HEK293 (cell line): ENCODE results near the gene PPP2CA.
A peak's percentile ranks its signal among the peaks of the same experiment; 100 is the strongest.

Experiments used
- EGR2 ChIP-seq: fragments of 450-650 bp; formaldehyde crosslinking; IDR thresholded peaks from 2 replicates; pipeline ENCODE4 v1.5.1; 2016; ENCODE audit warnings: low read depth, missing biosample characterization, missing genetic modification characterization
- FEZF1 ChIP-seq: fragments of 450-650 bp; formaldehyde crosslinking; IDR thresholded peaks from 2 replicates; pipeline ENCODE4 v1.5.1; 2016; ENCODE audit warnings: missing biosample characterization, missing genetic modification characterization
- KLF9 ChIP-seq: fragments of 450-650 bp; formaldehyde crosslinking; IDR thresholded peaks from 2 replicates; pipeline ENCODE4 v1.5.1; 2016; ENCODE audit warnings: missing biosample characterization, missing genetic modification characterization, low read depth
- MZF1 ChIP-seq: fragments of 450-650 bp; formaldehyde crosslinking; IDR thresholded peaks from 2 replicates; pipeline ENCODE4 v1.5.1; 2017; ENCODE audit warnings: missing biosample characterization, missing genetic modification characterization, borderline replicate concordance
- PRDM1 ChIP-seq: fragments of 450-650 bp; formaldehyde crosslinking; IDR thresholded peaks from 2 replicates; pipeline ENCODE4; 2016; ENCODE audit warnings: missing biosample characterization, missing genetic modification characterization
- ZBTB17 ChIP-seq: fragments of 450-650 bp; formaldehyde crosslinking; IDR thresholded peaks from 2 replicates; pipeline ENCODE4 v1.5.1; 2016; ENCODE audit warnings: missing biosample characterization, missing genetic modification characterization
- ZNF239 ChIP-seq: fragments of 450-650 bp; formaldehyde crosslinking; IDR thresholded peaks from 2 replicates; pipeline ENCODE4 v1.5.1; 2016; ENCODE audit warnings: missing biosample characterization, missing genetic modification characterization
- ZNF274 ChIP-seq, 2 experiments: fragments of 200-500 bp in 1 of 2; fragments of 450-650 bp in 1 of 2; sonication (Bioruptor generic) in 1 of 2; formaldehyde crosslinking in 1 of 2; IDR thresholded peaks; 2 replicates each; pipeline versions ENCODE4 v1.5.1 to v1.6.1; 2014 to 2016; ENCODE audit warnings: borderline replicate concordance in 1 of 2, inconsistent platforms in 1 of 2, low read length in 1 of 2, missing biosample characterization in 1 of 2, missing genetic modification characterization in 1 of 2
- ZNF292 ChIP-seq: fragments of 450-650 bp; formaldehyde crosslinking; IDR thresholded peaks from 2 replicates; pipeline ENCODE4 v1.5.1; 2016; ENCODE audit warnings: low read depth, missing biosample characterization, missing genetic modification characterization, borderline replicate concordance
- ZNF37A ChIP-seq: fragments of 450-650 bp; IDR thresholded peaks from 2 replicates; pipeline ENCODE4 v1.5.1; 2018; ENCODE audit warnings: missing biosample characterization, missing genetic modification characterization
- ZNF394 ChIP-seq: fragments of 450-650 bp; formaldehyde crosslinking; IDR thresholded peaks from 2 replicates; pipeline ENCODE4 v1.5.1; 2016; ENCODE audit warnings: missing biosample characterization, missing genetic modification characterization, mild to moderate bottlenecking, moderate library complexity, borderline replicate concordance
- ZNF514 ChIP-seq: fragments of 450-650 bp; formaldehyde crosslinking; IDR thresholded peaks from 2 replicates; pipeline ENCODE4 v1.5.1; 2016; ENCODE audit warnings: missing biosample characterization, missing genetic modification characterization
- ZNF544 ChIP-seq: fragments of 450-650 bp; formaldehyde crosslinking; IDR thresholded peaks from 2 replicates; pipeline ENCODE4 v1.5.0; 2017; ENCODE audit warnings: missing biosample characterization, missing genetic modification characterization
- ZNF548 ChIP-seq: fragments of 450-650 bp; formaldehyde crosslinking; IDR thresholded peaks from 2 replicates; pipeline ENCODE4 v1.5.1; 2016; ENCODE audit warnings: missing biosample characterization, missing genetic modification characterization
- ZNF555 ChIP-seq: fragments of 450-650 bp; formaldehyde crosslinking; conservative IDR thresholded peaks from 2 replicates; pipeline ENCODE4 v1.5.1; 2017; ENCODE audit warnings: missing biosample characterization, mild to moderate bottlenecking, missing genetic modification characterization, inconsistent platforms
- ZNF560 ChIP-seq: fragments of 450-650 bp; formaldehyde crosslinking; IDR thresholded peaks from 2 replicates; pipeline ENCODE4 v1.5.1; 2017; ENCODE audit warnings: missing biosample characterization, missing genetic modification characterization, borderline replicate concordance
- ZNF596 ChIP-seq: fragments of 450-650 bp; IDR thresholded peaks from 2 replicates; pipeline ENCODE4 v1.5.0; 2018; ENCODE audit warnings: missing biosample characterization, mild to moderate bottlenecking, missing genetic modification characterization, moderate library complexity
- ZNF624 ChIP-seq: fragments of 450-650 bp; formaldehyde crosslinking; IDR thresholded peaks from 2 replicates; pipeline ENCODE4 v1.5.1; 2017; ENCODE audit warnings: missing biosample characterization, missing genetic modification characterization
- ZNF629 ChIP-seq: fragments of 450-650 bp; formaldehyde crosslinking; IDR thresholded peaks from 2 replicates; pipeline ENCODE4 v1.5.1; 2017; ENCODE audit warnings: missing biosample characterization, missing genetic modification characterization
- ZNF707 ChIP-seq: fragments of 450-650 bp; formaldehyde crosslinking; IDR thresholded peaks from 2 replicates; pipeline ENCODE4 v1.5.1; 2016; ENCODE audit warnings: missing biosample characterization, missing genetic modification characterization
- ZNF777 ChIP-seq: fragments of 450-650 bp; formaldehyde crosslinking; IDR thresholded peaks from 2 replicates; pipeline ENCODE4 v1.5.1; 2017; ENCODE audit warnings: missing biosample characterization, missing genetic modification characterization, borderline replicate concordance
- TF ChIP-seq, protein P1 (sequence below): fragments of 450-650 bp; formaldehyde crosslinking; IDR thresholded peaks from 2 replicates; pipeline ENCODE4 v1.5.1; 2016; ENCODE audit warnings: missing biosample characterization, missing genetic modification characterization
- TF ChIP-seq, protein P2 (sequence below): fragments of 450-650 bp; formaldehyde crosslinking; IDR thresholded peaks from 2 replicates; pipeline ENCODE4 v1.5.1; 2016; ENCODE audit warnings: missing biosample characterization, missing genetic modification characterization
- TF ChIP-seq, protein P3 (sequence below): sonication (generic); formaldehyde crosslinking; IDR thresholded peaks from 2 replicates; pipeline ENCODE4 v1.8.1; 2022; ENCODE audit warnings: mild to moderate bottlenecking, moderate library complexity, missing genetic modification reagents
- TF ChIP-seq, protein P4 (sequence below): fragments of 450-650 bp; formaldehyde crosslinking; IDR thresholded peaks from 2 replicates; pipeline ENCODE4 v1.5.1; 2016; ENCODE audit warnings: missing biosample characterization, missing genetic modification characterization, low read depth
- TF ChIP-seq, protein P5 (sequence below): fragments of 450-650 bp; formaldehyde crosslinking; conservative IDR thresholded peaks from 2 replicates; pipeline ENCODE4 v1.5.1; 2016; ENCODE audit warnings: low read depth, missing biosample characterization, missing genetic modification characterization

Gene PPP2CA

DNA sequence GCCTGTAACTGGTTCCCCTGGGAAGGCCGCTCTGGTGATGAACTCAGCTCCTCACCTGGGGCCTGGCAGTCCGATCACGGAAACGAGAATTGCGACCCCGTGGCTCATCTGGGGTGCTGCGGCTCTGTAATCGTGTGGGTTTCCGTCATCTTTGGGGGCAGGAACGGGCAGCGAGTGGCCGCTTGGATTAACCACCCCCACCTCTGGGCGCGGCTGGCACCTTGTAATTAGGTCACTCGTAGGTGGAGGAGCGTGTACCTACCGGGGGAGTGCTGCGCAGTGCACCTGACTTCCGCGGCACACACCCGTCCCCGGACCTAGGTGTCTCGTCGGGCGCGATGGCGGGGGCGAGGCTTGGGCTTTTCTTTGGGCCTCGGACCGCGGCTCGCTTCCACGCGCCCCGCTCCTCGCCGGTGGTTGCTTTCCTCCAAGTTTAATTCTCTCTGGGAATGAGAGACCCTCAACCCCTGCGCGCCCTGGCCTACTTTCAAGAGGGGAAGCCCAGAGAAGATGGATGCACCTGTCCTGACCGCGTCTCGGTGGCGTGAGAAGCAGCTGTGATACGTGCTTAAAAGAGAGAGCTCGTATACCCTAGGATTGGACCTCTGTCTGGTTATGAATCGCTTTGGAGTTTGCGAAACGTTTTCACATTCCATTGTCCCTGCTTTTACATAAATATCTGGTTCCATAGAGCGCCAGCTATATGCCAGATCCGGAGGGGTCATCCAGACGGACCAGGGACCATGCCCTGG lies 744 bp upstream of the PPP2CA start (continued):
- no peak for TF ChIP-seq ZNF239 (tag by site-specific recombination)
- no peak for TF ChIP-seq MZF1 (tag by site-specific recombination)
- no peak for TF ChIP-seq ZNF544 (tag by site-specific recombination)
- TF ChIP-seq, protein P1, sequence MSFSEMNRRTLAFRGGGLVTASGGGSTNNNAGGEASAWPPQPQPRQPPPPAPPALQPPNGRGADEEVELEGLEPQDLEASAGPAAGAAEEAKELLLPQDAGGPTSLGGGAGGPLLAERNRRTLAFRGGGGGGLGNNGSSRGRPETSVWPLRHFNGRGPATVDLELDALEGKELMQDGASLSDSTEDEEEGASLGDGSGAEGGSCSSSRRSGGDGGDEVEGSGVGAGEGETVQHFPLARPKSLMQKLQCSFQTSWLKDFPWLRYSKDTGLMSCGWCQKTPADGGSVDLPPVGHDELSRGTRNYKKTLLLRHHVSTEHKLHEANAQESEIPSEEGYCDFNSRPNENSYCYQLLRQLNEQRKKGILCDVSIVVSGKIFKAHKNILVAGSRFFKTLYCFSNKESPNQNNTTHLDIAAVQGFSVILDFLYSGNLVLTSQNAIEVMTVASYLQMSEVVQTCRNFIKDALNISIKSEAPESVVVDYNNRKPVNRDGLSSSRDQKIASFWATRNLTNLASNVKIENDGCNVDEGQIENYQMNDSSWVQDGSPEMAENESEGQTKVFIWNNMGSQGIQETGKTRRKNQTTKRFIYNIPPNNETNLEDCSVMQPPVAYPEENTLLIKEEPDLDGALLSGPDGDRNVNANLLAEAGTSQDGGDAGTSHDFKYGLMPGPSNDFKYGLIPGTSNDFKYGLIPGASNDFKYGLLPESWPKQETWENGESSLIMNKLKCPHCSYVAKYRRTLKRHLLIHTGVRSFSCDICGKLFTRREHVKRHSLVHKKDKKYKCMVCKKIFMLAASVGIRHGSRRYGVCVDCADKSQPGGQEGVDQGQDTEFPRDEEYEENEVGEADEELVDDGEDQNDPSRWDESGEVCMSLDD (tag by site-specific recombination) = no peak
- TF ChIP-seq ZNF624 = no peak
- TF ChIP-seq FEZF1 = no peak
- no peak for TF ChIP-seq ZNF555 (tag by site-specific recombination)
- TF ChIP-seq ZNF394 = peak; percentile 74
- no peak for TF ChIP-seq ZNF292 (tag by site-specific recombination)
- no peak for TF ChIP-seq PRDM1 (tag by site-specific recombination)
- no peak for TF ChIP-seq ZNF596 (tag by site-specific recombination)
- no peak for TF ChIP-seq ZNF274 (IDR thresholded peaks at IDR 0.05; ENCODE audit: low read length)
- no peak for TF ChIP-seq ZNF274 (tag by site-specific recombination; IDR thresholded peaks at IDR 0.05; ENCODE audit: borderline replicate concordance)
- TF ChIP-seq ZNF37A (tag by site-specific recombination) = no peak
- TF ChIP-seq, protein P2, sequence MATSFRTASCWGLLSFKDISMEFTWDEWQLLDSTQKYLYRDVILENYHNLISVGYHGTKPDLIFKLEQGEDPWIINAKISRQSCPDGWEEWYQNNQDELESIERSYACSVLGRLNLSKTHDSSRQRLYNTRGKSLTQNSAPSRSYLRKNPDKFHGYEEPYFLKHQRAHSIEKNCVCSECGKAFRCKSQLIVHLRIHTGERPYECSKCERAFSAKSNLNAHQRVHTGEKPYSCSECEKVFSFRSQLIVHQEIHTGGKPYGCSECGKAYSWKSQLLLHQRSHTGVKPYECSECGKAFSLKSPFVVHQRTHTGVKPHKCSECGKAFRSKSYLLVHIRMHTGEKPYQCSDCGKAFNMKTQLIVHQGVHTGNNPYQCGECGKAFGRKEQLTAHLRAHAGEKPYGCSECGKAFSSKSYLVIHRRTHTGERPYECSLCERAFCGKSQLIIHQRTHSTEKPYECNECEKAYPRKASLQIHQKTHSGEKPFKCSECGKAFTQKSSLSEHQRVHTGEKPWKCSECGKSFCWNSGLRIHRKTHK (tag by site-specific recombination) = no peak
- TF ChIP-seq KLF9 (tag by site-specific recombination) = no peak
- no peak for TF ChIP-seq ZNF707
- no peak for TF ChIP-seq ZNF629 (tag by site-specific recombination)
- TF ChIP-seq EGR2 = peak; percentile 80
- TF ChIP-seq, protein P3, sequence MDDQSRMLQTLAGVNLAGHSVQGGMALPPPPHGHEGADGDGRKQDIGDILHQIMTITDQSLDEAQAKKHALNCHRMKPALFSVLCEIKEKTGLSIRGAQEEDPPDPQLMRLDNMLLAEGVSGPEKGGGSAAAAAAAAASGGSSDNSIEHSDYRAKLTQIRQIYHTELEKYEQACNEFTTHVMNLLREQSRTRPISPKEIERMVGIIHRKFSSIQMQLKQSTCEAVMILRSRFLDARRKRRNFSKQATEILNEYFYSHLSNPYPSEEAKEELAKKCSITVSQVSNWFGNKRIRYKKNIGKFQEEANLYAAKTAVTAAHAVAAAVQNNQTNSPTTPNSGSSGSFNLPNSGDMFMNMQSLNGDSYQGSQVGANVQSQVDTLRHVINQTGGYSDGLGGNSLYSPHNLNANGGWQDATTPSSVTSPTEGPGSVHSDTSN (CRISPR knock-in tag) = no peak
- 0 out of 2 replicates have a peak, but pooled peaks have one; percentile 1 for TF ChIP-seq ZBTB17 (tag by site-specific recombination)
- no peak for TF ChIP-seq ZNF514 (tag by site-specific recombination)
- no peak for TF ChIP-seq ZNF548 (tag by site-specific recombination)
- TF ChIP-seq, protein P4, sequence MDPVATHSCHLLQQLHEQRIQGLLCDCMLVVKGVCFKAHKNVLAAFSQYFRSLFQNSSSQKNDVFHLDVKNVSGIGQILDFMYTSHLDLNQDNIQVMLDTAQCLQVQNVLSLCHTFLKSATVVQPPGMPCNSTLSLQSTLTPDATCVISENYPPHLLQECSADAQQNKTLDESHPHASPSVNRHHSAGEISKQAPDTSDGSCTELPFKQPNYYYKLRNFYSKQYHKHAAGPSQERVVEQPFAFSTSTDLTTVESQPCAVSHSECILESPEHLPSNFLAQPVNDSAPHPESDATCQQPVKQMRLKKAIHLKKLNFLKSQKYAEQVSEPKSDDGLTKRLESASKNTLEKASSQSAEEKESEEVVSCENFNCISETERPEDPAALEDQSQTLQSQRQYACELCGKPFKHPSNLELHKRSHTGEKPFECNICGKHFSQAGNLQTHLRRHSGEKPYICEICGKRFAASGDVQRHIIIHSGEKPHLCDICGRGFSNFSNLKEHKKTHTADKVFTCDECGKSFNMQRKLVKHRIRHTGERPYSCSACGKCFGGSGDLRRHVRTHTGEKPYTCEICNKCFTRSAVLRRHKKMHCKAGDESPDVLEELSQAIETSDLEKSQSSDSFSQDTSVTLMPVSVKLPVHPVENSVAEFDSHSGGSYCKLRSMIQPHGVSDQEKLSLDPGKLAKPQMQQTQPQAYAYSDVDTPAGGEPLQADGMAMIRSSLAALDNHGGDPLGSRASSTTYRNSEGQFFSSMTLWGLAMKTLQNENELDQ = no peak
- TF ChIP-seq ZNF560 (tag by site-specific recombination) = no peak
- TF ChIP-seq, protein P5, sequence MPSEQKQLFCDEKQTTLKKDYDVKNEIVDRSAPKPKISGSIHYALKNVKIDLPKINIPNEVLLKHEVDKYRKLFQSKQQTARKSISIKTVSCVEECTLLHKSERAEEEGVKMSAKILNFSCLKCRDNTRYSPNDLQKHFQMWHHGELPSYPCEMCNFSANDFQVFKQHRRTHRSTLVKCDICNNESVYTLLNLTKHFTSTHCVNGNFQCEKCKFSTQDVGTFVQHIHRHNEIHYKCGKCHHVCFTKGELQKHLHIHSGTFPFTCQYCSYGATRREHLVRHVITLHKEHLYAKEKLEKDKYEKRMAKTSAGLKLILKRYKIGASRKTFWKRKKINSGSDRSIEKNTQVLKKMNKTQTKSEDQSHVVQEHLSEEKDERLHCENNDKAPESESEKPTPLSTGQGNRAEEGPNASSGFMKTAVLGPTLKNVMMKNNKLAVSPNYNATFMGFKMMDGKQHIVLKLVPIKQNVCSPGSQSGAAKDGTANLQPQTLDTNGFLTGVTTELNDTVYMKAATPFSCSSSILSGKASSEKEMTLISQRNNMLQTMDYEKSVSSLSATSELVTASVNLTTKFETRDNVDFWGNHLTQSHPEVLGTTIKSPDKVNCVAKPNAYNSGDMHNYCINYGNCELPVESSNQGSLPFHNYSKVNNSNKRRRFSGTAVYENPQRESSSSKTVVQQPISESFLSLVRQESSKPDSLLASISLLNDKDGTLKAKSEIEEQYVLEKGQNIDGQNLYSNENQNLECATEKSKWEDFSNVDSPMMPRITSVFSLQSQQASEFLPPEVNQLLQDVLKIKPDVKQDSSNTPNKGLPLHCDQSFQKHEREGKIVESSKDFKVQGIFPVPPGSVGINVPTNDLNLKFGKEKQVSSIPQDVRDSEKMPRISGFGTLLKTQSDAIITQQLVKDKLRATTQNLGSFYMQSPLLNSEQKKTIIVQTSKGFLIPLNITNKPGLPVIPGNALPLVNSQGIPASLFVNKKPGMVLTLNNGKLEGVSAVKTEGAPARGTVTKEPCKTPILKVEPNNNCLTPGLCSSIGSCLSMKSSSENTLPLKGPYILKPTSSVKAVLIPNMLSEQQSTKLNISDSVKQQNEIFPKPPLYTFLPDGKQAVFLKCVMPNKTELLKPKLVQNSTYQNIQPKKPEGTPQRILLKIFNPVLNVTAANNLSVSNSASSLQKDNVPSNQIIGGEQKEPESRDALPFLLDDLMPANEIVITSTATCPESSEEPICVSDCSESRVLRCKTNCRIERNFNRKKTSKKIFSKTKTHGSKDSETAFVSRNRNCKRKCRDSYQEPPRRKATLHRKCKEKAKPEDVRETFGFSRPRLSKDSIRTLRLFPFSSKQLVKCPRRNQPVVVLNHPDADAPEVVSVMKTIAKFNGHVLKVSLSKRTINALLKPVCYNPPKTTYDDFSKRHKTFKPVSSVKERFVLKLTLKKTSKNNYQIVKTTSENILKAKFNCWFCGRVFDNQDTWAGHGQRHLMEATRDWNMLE (tag by site-specific recombination) = no peak
- no peak for TF ChIP-seq ZNF777
